Sigmoid colon (tissue), 4 donors: ENCODE measurements around the gene PLD3.

ENCODE experiments used
- POLR2AphosphoS5 ChIP-seq, 4 donors: sonication (generic); formaldehyde crosslinking; IDR thresholded peaks; one replicate each; pipeline ENCODE4 v1.6.1; 2017; ENCODE audit warnings: antibody characterized with exemption in 4 of 4
- TF ChIP-seq, protein P1 (sequence below), 4 experiments: fragments of 450-650 bp in 3 of 4; fragments of 200-600 bp in 1 of 4; IDR thresholded peaks; one replicate each; pipeline ENCODE4 v1.5.1; 2016 to 2019; ENCODE audit warnings: antibody characterized with exemption in 4 of 4, mild to moderate bottlenecking in 3 of 4, moderate library complexity in 2 of 4

DNA sequence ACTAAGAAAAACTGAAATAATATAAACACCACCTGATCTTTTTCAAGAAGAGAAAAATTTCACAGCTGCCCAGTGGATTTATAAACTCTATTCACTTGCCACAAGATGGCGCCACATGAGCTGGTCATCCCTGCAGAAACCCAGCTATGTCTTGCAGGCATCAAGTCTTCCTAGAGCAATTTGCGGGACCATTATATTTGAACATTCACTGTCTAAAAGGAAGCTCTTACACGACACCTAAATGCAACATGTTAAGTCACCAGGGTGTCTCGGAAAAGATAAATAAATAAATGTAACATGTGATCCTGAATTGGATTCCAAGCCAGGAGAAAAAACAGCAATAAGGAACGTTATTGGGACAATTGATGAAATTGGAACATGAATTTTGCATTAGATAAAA lies 43.1 kb upstream of the PLD3 start:
- TF ChIP-seq, protein P1, sequence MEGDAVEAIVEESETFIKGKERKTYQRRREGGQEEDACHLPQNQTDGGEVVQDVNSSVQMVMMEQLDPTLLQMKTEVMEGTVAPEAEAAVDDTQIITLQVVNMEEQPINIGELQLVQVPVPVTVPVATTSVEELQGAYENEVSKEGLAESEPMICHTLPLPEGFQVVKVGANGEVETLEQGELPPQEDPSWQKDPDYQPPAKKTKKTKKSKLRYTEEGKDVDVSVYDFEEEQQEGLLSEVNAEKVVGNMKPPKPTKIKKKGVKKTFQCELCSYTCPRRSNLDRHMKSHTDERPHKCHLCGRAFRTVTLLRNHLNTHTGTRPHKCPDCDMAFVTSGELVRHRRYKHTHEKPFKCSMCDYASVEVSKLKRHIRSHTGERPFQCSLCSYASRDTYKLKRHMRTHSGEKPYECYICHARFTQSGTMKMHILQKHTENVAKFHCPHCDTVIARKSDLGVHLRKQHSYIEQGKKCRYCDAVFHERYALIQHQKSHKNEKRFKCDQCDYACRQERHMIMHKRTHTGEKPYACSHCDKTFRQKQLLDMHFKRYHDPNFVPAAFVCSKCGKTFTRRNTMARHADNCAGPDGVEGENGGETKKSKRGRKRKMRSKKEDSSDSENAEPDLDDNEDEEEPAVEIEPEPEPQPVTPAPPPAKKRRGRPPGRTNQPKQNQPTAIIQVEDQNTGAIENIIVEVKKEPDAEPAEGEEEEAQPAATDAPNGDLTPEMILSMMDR (IDR thresholded peaks at IDR 0.05), result peak; percentile 40 to 62 (median 58)
- peak in 1 of 4 donors; percentile 18 for TF ChIP-seq POLR2AphosphoS5 (IDR thresholded peaks at IDR 0.05)
